Hepatocyte (in vitro differentiated cells): ENCODE measurements around the gene SORCS2.

Experiments
- CTCF ChIP-seq: fragments of 200-600 bp; sonication (generic); IDR thresholded peaks from 2 replicates; pipeline ENCODE4 v1.5.1; 2016; ENCODE audit warnings: antibody characterized with exemption, mild to moderate bottlenecking; ENCODE audit not compliant: poor library complexity
- EZH2 ChIP-seq: fragments of 200-600 bp; sonication (generic); IDR thresholded peaks from 2 replicates; pipeline ENCODE4 v1.6.1; 2016; ENCODE audit warnings: antibody characterized with exemption, mild to moderate bottlenecking, borderline replicate concordance
- EZH2phosphoT487 ChIP-seq: fragments of 200-600 bp; sonication (generic); IDR thresholded peaks from one replicate; pipeline ENCODE4 v1.6.1; 2018; ENCODE audit warnings: antibody characterized with exemption, mild to moderate bottlenecking, low read depth, moderate library complexity; ENCODE audit not compliant: unreplicated experiment, severe bottlenecking

- TF ChIP-seq CTCF = no peak
- no peak for TF ChIP-seq EZH2
- TF ChIP-seq EZH2phosphoT487 = no peak
Measured at GRCh38 chr4:7712021-7712671, 519.8 kb downstream of the SORCS2 start.
